HEK293 (cell line): Measurements from ENCODE around the gene EML1.

Experiments
- GLI2 ChIP-seq: fragments of 450-650 bp; formaldehyde crosslinking; IDR thresholded peaks from 2 replicates; pipeline ENCODE4; 2017; ENCODE audit warnings: missing biosample characterization, missing genetic modification characterization, low read depth, borderline replicate concordance
- GLI4 ChIP-seq: fragments of 450-650 bp; formaldehyde crosslinking; IDR thresholded peaks from 2 replicates; pipeline ENCODE4 v1.5.1; 2016; ENCODE audit warnings: missing biosample characterization, missing genetic modification characterization
- GLIS1 ChIP-seq: fragments of 450-650 bp; formaldehyde crosslinking; IDR thresholded peaks from 2 replicates; pipeline ENCODE4 v1.5.1; 2016; ENCODE audit warnings: missing biosample characterization, missing genetic modification characterization
- KLF17 ChIP-seq: fragments of 450-650 bp; formaldehyde crosslinking; IDR thresholded peaks from 2 replicates; pipeline ENCODE4 v1.5.1; 2016; ENCODE audit warnings: missing biosample characterization, missing genetic modification characterization
- MEIS1 ChIP-seq: sonication (generic); formaldehyde crosslinking; IDR thresholded peaks from 2 replicates; pipeline ENCODE4 v1.8.1; 2022; ENCODE audit warnings: missing genetic modification reagents, mild to moderate bottlenecking, borderline replicate concordance
- MYNN ChIP-seq: fragments of 450-650 bp; formaldehyde crosslinking; IDR thresholded peaks from 2 replicates; pipeline ENCODE4 v1.5.1; 2016; ENCODE audit warnings: missing biosample characterization, missing genetic modification characterization, borderline replicate concordance
- PRDM10 ChIP-seq: fragments of 450-650 bp; formaldehyde crosslinking; IDR thresholded peaks from 2 replicates; pipeline ENCODE4 v1.5.1; 2016; ENCODE audit warnings: missing biosample characterization, missing genetic modification characterization
- SALL2 ChIP-seq: fragments of 450-650 bp; formaldehyde crosslinking; IDR thresholded peaks from 2 replicates; pipeline ENCODE4 v1.5.0; 2017; ENCODE audit warnings: missing biosample characterization, mild to moderate bottlenecking, missing genetic modification characterization, borderline replicate concordance
- SP3 ChIP-seq: fragments of 450-650 bp; formaldehyde crosslinking; IDR thresholded peaks from 2 replicates; pipeline ENCODE4 v1.5.1; 2016; ENCODE audit warnings: missing biosample characterization, missing genetic modification characterization
- TRIM28 ChIP-seq: IDR thresholded peaks from 2 replicates; pipeline ENCODE4 v1.6.1; 2011; ENCODE audit warnings: low read length, control low read depth, borderline replicate concordance
- ZBTB17 ChIP-seq: fragments of 450-650 bp; formaldehyde crosslinking; IDR thresholded peaks from 2 replicates; pipeline ENCODE4 v1.5.1; 2016; ENCODE audit warnings: missing biosample characterization, missing genetic modification characterization
- ZNF10 ChIP-seq: fragments of 450-650 bp; formaldehyde crosslinking; IDR thresholded peaks from 2 replicates; pipeline ENCODE4 v1.5.1; 2017; ENCODE audit warnings: missing biosample characterization, missing genetic modification characterization
- ZNF16 ChIP-seq: fragments of 450-650 bp; formaldehyde crosslinking; IDR thresholded peaks from 2 replicates; pipeline ENCODE4 v1.5.1; 2016; ENCODE audit warnings: low read depth, missing biosample characterization, missing genetic modification characterization
- ZNF184 ChIP-seq: fragments of 450-650 bp; IDR thresholded peaks from 2 replicates; pipeline ENCODE4 v1.5.1; 2018; ENCODE audit warnings: missing biosample characterization, mild to moderate bottlenecking, missing genetic modification characterization
- ZNF280C ChIP-seq: fragments of 450-650 bp; formaldehyde crosslinking; IDR thresholded peaks from 2 replicates; pipeline ENCODE4 v1.5.1; 2016; ENCODE audit warnings: missing biosample characterization, missing genetic modification characterization
- ZNF341 ChIP-seq: fragments of 450-650 bp; formaldehyde crosslinking; IDR thresholded peaks from 2 replicates; pipeline ENCODE4; 2016; ENCODE audit warnings: low read depth, missing biosample characterization, missing genetic modification characterization
- ZNF394 ChIP-seq: fragments of 450-650 bp; formaldehyde crosslinking; IDR thresholded peaks from 2 replicates; pipeline ENCODE4 v1.5.1; 2016; ENCODE audit warnings: missing biosample characterization, missing genetic modification characterization, mild to moderate bottlenecking, moderate library complexity, borderline replicate concordance
- ZNF473 ChIP-seq: fragments of 450-650 bp; formaldehyde crosslinking; IDR thresholded peaks from 2 replicates; pipeline ENCODE4 v1.5.1; 2017; ENCODE audit warnings: missing biosample characterization, missing genetic modification characterization
- ZNF510 ChIP-seq: fragments of 450-650 bp; formaldehyde crosslinking; IDR thresholded peaks from 2 replicates; pipeline ENCODE4 v1.5.1; 2018; ENCODE audit warnings: mild to moderate bottlenecking, missing genetic modification characterization, missing biosample characterization; ENCODE audit not compliant: insufficient replicate concordance
- ZNF514 ChIP-seq: fragments of 450-650 bp; formaldehyde crosslinking; IDR thresholded peaks from 2 replicates; pipeline ENCODE4 v1.5.1; 2016; ENCODE audit warnings: missing biosample characterization, missing genetic modification characterization
- ZNF521 ChIP-seq: fragments of 450-650 bp; formaldehyde crosslinking; IDR thresholded peaks from 2 replicates; pipeline ENCODE4 v1.5.1; 2017; ENCODE audit warnings: missing biosample characterization, mild to moderate bottlenecking, missing genetic modification characterization
- ZNF548 ChIP-seq: fragments of 450-650 bp; formaldehyde crosslinking; IDR thresholded peaks from 2 replicates; pipeline ENCODE4 v1.5.1; 2016; ENCODE audit warnings: missing biosample characterization, missing genetic modification characterization
- ZNF596 ChIP-seq: fragments of 450-650 bp; IDR thresholded peaks from 2 replicates; pipeline ENCODE4 v1.5.0; 2018; ENCODE audit warnings: missing biosample characterization, mild to moderate bottlenecking, missing genetic modification characterization, moderate library complexity
- ZNF626 ChIP-seq: fragments of 450-650 bp; sonication (Bioruptor Pico); formaldehyde crosslinking; IDR thresholded peaks from 2 replicates; pipeline ENCODE4 v1.5.1; 2018; ENCODE audit warnings: missing biosample characterization, missing genetic modification characterization, inconsistent platforms
- ZNF658 ChIP-seq: fragments of 450-650 bp; formaldehyde crosslinking; IDR thresholded peaks from 2 replicates; pipeline ENCODE4; 2016; ENCODE audit warnings: missing biosample characterization, missing genetic modification characterization
- ZNF660 ChIP-seq: fragments of 450-650 bp; IDR thresholded peaks from 2 replicates; pipeline ENCODE4 v1.5.1; 2018; ENCODE audit warnings: missing biosample characterization, mild to moderate bottlenecking, missing genetic modification characterization
- ZNF76 ChIP-seq: fragments of 450-650 bp; formaldehyde crosslinking; IDR thresholded peaks from 2 replicates; pipeline ENCODE4; 2016; ENCODE audit warnings: low read depth, missing biosample characterization, missing genetic modification characterization, borderline replicate concordance

The EML1 gene

GRCh38 chr14:99952039-99952438, 158.8 kb downstream of the EML1 start (continued):
- TF ChIP-seq ZNF626 (tag by site-specific recombination), result no peak
- TF ChIP-seq MEIS1 (CRISPR knock-in tag), result no peak
- no peak for TF ChIP-seq ZNF660
- TF ChIP-seq GLI2 (tag by site-specific recombination), result no peak
- TF ChIP-seq ZNF394 (tag by site-specific recombination), result no peak
- TF ChIP-seq ZNF76 (tag by site-specific recombination), result no peak
- TF ChIP-seq ZNF341 (tag by site-specific recombination), result no peak
- TF ChIP-seq ZBTB17, result no peak
- TF ChIP-seq ZNF514 (tag by site-specific recombination), result no peak
- TF ChIP-seq ZNF658 (tag by site-specific recombination), result peak; percentile 81; the same call in 1 of the 2 replicates
- no peak for TF ChIP-seq ZNF280C (tag by site-specific recombination)
- no peak for TF ChIP-seq KLF17 (tag by site-specific recombination)
- TF ChIP-seq ZNF521 (tag by site-specific recombination), result peak; percentile 96; the same call in 1 of the 2 replicates
- TF ChIP-seq PRDM10 (tag by site-specific recombination), result no peak
- TF ChIP-seq MYNN (tag by site-specific recombination), result no peak
- no peak for TF ChIP-seq GLIS1 (tag by site-specific recombination)
- no peak for TF ChIP-seq GLI4
- TF ChIP-seq ZNF16 (tag by site-specific recombination), result no peak
- 0 out of 2 replicates have a peak, but pooled peaks have one; percentile 21 for TF ChIP-seq ZNF473 (tag by site-specific recombination)
- no peak for TF ChIP-seq ZNF548 (tag by site-specific recombination)
- no peak for TF ChIP-seq SALL2 (tag by site-specific recombination)
- TF ChIP-seq ZNF184 (tag by site-specific recombination), result no peak
- no peak for TF ChIP-seq ZNF510 (tag by site-specific recombination)
- TF ChIP-seq ZNF10 (tag by site-specific recombination), result no peak
- no peak for TF ChIP-seq ZNF596 (tag by site-specific recombination)
- TF ChIP-seq TRIM28, result no peak
- TF ChIP-seq SP3, result no peak
